ENCODE data around the gene OPHN1.

DNA sequence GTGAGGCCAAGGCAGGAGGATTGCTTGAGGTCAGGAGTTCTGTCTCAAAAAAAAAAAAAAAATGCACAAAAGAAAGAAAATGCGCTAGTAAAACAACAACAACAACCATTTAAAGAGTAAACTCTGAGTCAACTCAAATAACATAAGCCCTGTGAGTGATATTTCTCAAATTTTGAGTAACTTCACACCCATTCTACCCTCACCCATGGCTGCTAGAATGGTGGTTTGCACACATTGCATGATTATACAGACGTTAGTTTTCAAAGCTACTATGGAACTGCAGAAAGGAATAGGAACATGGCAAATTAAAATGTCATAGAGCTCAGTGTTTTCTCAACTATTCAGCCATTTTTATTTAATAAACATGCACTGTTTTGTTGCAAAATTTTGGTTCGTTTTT is 145.9 kb downstream of the OPHN1 start:
- TF ChIP-seq, protein P1, sequence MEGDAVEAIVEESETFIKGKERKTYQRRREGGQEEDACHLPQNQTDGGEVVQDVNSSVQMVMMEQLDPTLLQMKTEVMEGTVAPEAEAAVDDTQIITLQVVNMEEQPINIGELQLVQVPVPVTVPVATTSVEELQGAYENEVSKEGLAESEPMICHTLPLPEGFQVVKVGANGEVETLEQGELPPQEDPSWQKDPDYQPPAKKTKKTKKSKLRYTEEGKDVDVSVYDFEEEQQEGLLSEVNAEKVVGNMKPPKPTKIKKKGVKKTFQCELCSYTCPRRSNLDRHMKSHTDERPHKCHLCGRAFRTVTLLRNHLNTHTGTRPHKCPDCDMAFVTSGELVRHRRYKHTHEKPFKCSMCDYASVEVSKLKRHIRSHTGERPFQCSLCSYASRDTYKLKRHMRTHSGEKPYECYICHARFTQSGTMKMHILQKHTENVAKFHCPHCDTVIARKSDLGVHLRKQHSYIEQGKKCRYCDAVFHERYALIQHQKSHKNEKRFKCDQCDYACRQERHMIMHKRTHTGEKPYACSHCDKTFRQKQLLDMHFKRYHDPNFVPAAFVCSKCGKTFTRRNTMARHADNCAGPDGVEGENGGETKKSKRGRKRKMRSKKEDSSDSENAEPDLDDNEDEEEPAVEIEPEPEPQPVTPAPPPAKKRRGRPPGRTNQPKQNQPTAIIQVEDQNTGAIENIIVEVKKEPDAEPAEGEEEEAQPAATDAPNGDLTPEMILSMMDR (IDR thresholded peaks at IDR 0.05; ENCODE audit: low read length): no peak
- no peak for TF ChIP-seq EZH2phosphoT487 (IDR thresholded peaks at IDR 0.05; ENCODE audit: low read length)

Measured in MM.1S (cell line).